Measurements from ENCODE around the gene LDAH.

GRCh38 chr2:20812779-20813178 is 10.1 kb downstream of the LDAH start:
- no peak for TF ChIP-seq CTCF (IDR thresholded peaks at IDR 0.05)
- no peak for TF ChIP-seq POLR2AphosphoS5 (IDR thresholded peaks at IDR 0.05)
- TF ChIP-seq POLR2A (IDR thresholded peaks at IDR 0.05): no peak
